ENCODE measurements around the gene CDKN2AIPNL. TPM values are rescaled to one million over a fixed set of nuclear protein-coding genes. Genes with fewer than 3 reads are reported as not detected.
A peak's percentile ranks its signal among the peaks of the same experiment; 100 is the strongest.
"Not testable (repeated sequence)": the region's sequence is repeated elsewhere in the genome, so short reads cannot be mapped to it uniquely, and the experiment has no call there.

The CDKN2AIPNL gene
- total RNA-seq, 1 donor from 2014 or later: 26.2 TPM

GRCh38 chr5:134383980-134384697 is 27.5 kb downstream of the CDKN2AIPNL start:
- Mint-ChIP-seq H3K36me3 (ENCODE audit: low read depth, unreplicated experiment) (peaks cover 26% of the 10 kb centered on the region), H3K27ac (ENCODE audit: unreplicated experiment) (no peak overlapping the region), H3K4me3 (ENCODE audit: unreplicated experiment) (no peak overlapping the region), H3K4me1 (ENCODE audit: unreplicated experiment) (no peaks in the 10 kb centered on the region), H3K27me3 (ENCODE audit: unreplicated experiment) (no peaks in the 10 kb centered on the region), H3K9me3 (ENCODE audit: unreplicated experiment) (no peaks in the 10 kb centered on the region)
- TF ChIP-seq CTCF (IDR thresholded peaks at IDR 0.05; ENCODE audit: unreplicated experiment): no peak
- no peak for DNase-seq (ENCODE audit: low spot score)

- H3K9me3 Mint-ChIP-seq (ENCODE audit: unreplicated experiment); H3K4me3 Mint-ChIP-seq (ENCODE audit: unreplicated experiment); H3K27ac Mint-ChIP-seq (ENCODE audit: unreplicated experiment); H3K27me3 Mint-ChIP-seq (ENCODE audit: unreplicated experiment); DNase-seq (ENCODE audit: low spot score); H3K4me1 Mint-ChIP-seq (ENCODE audit: unreplicated experiment): not testable (repeated sequence)
- peaks cover 28% of the 10 kb centered on the region for H3K36me3 Mint-ChIP-seq (ENCODE audit: low read depth, unreplicated experiment)
Measured at GRCh38 chr5:134382204-134382603, 29.5 kb downstream of the CDKN2AIPNL start.

- H3K4me3 Mint-ChIP-seq (ENCODE audit: unreplicated experiment): no peak overlapping the region
- no peak overlapping the region for H3K27ac Mint-ChIP-seq (ENCODE audit: unreplicated experiment)
- no peaks in the 10 kb centered on the region for H3K9me3 Mint-ChIP-seq (ENCODE audit: unreplicated experiment)
- no peaks in the 10 kb centered on the region for H3K27me3 Mint-ChIP-seq (ENCODE audit: unreplicated experiment)
- H3K4me1 Mint-ChIP-seq (ENCODE audit: unreplicated experiment): no peaks in the 10 kb centered on the region
- no peak for DNase-seq (ENCODE audit: low spot score)
- no peak for TF ChIP-seq CTCF (IDR thresholded peaks at IDR 0.05; ENCODE audit: unreplicated experiment)
- peaks cover 28% of the 10 kb centered on the region for H3K36me3 Mint-ChIP-seq (ENCODE audit: low read depth, unreplicated experiment)
Measured at GRCh38 chr5:134380346-134380745, 31.3 kb downstream of the CDKN2AIPNL start.

GRCh38 chr5:134374232-134374631 is 37.4 kb downstream of the CDKN2AIPNL start:
- H3K9me3 Mint-ChIP-seq (ENCODE audit: unreplicated experiment): no peaks in the 10 kb centered on the region
- no peak for DNase-seq (ENCODE audit: low spot score)
- peaks cover 11% of the 10 kb centered on the region for H3K27me3 Mint-ChIP-seq (ENCODE audit: unreplicated experiment)
- peaks cover 15% of the 10 kb centered on the region for H3K4me1 Mint-ChIP-seq (ENCODE audit: unreplicated experiment)
- no peak for TF ChIP-seq CTCF (IDR thresholded peaks at IDR 0.05; ENCODE audit: unreplicated experiment)
- peaks cover 15% of the 10 kb centered on the region for H3K36me3 Mint-ChIP-seq (ENCODE audit: low read depth, unreplicated experiment)
- H3K27ac Mint-ChIP-seq (ENCODE audit: unreplicated experiment): no peak overlapping the region
- H3K4me3 Mint-ChIP-seq (ENCODE audit: unreplicated experiment): no peak overlapping the region

GRCh38 chr5:134373633-134374032 is 38.0 kb downstream of the CDKN2AIPNL start:
- not testable (repeated sequence) for DNase-seq (ENCODE audit: low spot score); H3K27ac Mint-ChIP-seq (ENCODE audit: unreplicated experiment); H3K9me3 Mint-ChIP-seq (ENCODE audit: unreplicated experiment)
- H3K36me3 Mint-ChIP-seq (ENCODE audit: low read depth, unreplicated experiment): peaks cover 11% of the 10 kb centered on the region
- peaks cover 11% of the 10 kb centered on the region for H3K27me3 Mint-ChIP-seq (ENCODE audit: unreplicated experiment)
- peak overlapping the region; percentile 67 for H3K4me3 Mint-ChIP-seq (ENCODE audit: unreplicated experiment)
- H3K4me1 Mint-ChIP-seq (ENCODE audit: unreplicated experiment): peaks cover 15% of the 10 kb centered on the region

- Mint-ChIP-seq H3K27me3 (ENCODE audit: unreplicated experiment) (peaks cover 11% of the 10 kb centered on the region), H3K27ac (ENCODE audit: unreplicated experiment) (peak overlapping the region; percentile 98), H3K9me3 (ENCODE audit: unreplicated experiment) (no peaks in the 10 kb centered on the region), H3K4me3 (ENCODE audit: unreplicated experiment) (peak overlapping the region; percentile 99), H3K4me1 (ENCODE audit: unreplicated experiment) (peaks cover 20% of the 10 kb centered on the region), H3K36me3 (ENCODE audit: low read depth, unreplicated experiment) (peaks cover 3% of the 10 kb centered on the region)
- TF ChIP-seq CTCF (IDR thresholded peaks at IDR 0.05; ENCODE audit: unreplicated experiment): no peak
- peak; percentile 35 for DNase-seq (ENCODE audit: low spot score)
Measured at GRCh38 chr5:134371834-134372340, 39.8 kb downstream of the CDKN2AIPNL start.

Measured in endothelial cell (in vitro differentiated cells).